OCI-LY1 (cell line): ENCODE data around the gene SS18L1.

Source experiments
- H2AFZ ChIP-seq: fragments of 200-600 bp; sonication (generic), shearing (Covaris generic); 2 replicates; pipeline ENCODE4 v1.6.0; 2014; ENCODE audit warnings: antibody characterized with exemption, mild to moderate bottlenecking, low read length
- H3F3A ChIP-seq: fragments of 200-600 bp; sonication (generic), shearing (Covaris generic); 2 replicates; pipeline ENCODE4 v1.6.0; 2014; ENCODE audit warnings: mild to moderate bottlenecking, antibody characterized with exemption, low read length, moderate library complexity; ENCODE audit not compliant: insufficient read depth
- H3K27ac ChIP-seq: fragments of 200-600 bp; sonication (generic); 2 replicates; pipeline ENCODE4 v1.5.1; 2014; ENCODE audit warnings: low read length, mixed run types, mild to moderate bottlenecking, low read depth; ENCODE audit not compliant: poor library complexity, severe bottlenecking
- H3K27me3 ChIP-seq: fragments of 200-600 bp; sonication (generic); 2 replicates; pipeline ENCODE4 v1.6.0; 2014; ENCODE audit warnings: antibody characterized with exemption, mild to moderate bottlenecking, low read length, moderate library complexity; ENCODE audit not compliant: insufficient read depth
- H3K36me3 ChIP-seq: fragments of 200-600 bp; sonication (generic); 2 replicates; pipeline ENCODE4 v1.6.1; 2014; ENCODE audit warnings: mild to moderate bottlenecking, antibody characterized with exemption, low read length, moderate library complexity, mixed read lengths; ENCODE audit not compliant: insufficient read depth
- H3K4me1 ChIP-seq: fragments of 200-600 bp; sonication (generic); 2 replicates; pipeline ENCODE4 v1.5.1; 2014; ENCODE audit warnings: mild to moderate bottlenecking, low read length, moderate library complexity; ENCODE audit not compliant: insufficient read depth, severe bottlenecking
- H3K4me2 ChIP-seq: fragments of 200-600 bp; sonication (generic), shearing (Covaris generic); 2 replicates; pipeline ENCODE4 v1.6.1; 2014; ENCODE audit warnings: low read length
- H3K4me3 ChIP-seq: fragments of 200-600 bp; sonication (generic); 2 replicates; pipeline ENCODE4 v1.5.1; 2014; ENCODE audit warnings: low read length, low read depth, mild to moderate bottlenecking, mixed read lengths; ENCODE audit not compliant: poor library complexity, severe bottlenecking
- H3K79me2 ChIP-seq: fragments of 200-600 bp; shearing (Covaris generic); 2 replicates; pipeline ENCODE4 v1.6.1; 2016; ENCODE audit warnings: mixed run types, low read length, mixed read lengths; ENCODE audit not compliant: insufficient read depth
- H3K9ac ChIP-seq: fragments of 200-600 bp; sonication (generic), shearing (Covaris generic); 2 replicates; pipeline ENCODE4 v1.6.1; 2014; ENCODE audit warnings: mild to moderate bottlenecking, low read length, mixed read lengths
- H3K9me2 ChIP-seq: fragments of 200-600 bp; sonication (generic), shearing (Covaris generic); 2 replicates; pipeline ENCODE4 v1.6.1; 2014; ENCODE audit warnings: low read depth, mild to moderate bottlenecking, low read length, mixed read lengths
- H3K9me3 ChIP-seq: fragments of 200-600 bp; shearing (Covaris generic); 2 replicates; pipeline ENCODE4 v1.6.1; 2014; ENCODE audit warnings: low read length, mixed read lengths
- H4K20me1 ChIP-seq: fragments of 200-600 bp; sonication (generic), shearing (Covaris generic); 2 replicates; pipeline ENCODE4 v1.6.0; 2016; ENCODE audit warnings: mild to moderate bottlenecking, low read length; ENCODE audit not compliant: insufficient read depth
- CTCF ChIP-seq: fragments of 200-600 bp; sonication (generic), shearing (Covaris generic); IDR thresholded peaks from 2 replicates; pipeline ENCODE4 v1.5.1; 2017; ENCODE audit warnings: mild to moderate bottlenecking, antibody characterized with exemption, low read length, moderate library complexity, mixed read lengths
- EZH2 ChIP-seq: fragments of 200-600 bp; sonication (generic), shearing (Covaris generic); IDR thresholded peaks from 2 replicates; pipeline ENCODE4 v1.8.0; 2017; ENCODE audit warnings: borderline replicate concordance, mixed run types, mild to moderate bottlenecking, antibody characterized with exemption, low read length, moderate library complexity, mixed read lengths

The SS18L1 gene

DNA sequence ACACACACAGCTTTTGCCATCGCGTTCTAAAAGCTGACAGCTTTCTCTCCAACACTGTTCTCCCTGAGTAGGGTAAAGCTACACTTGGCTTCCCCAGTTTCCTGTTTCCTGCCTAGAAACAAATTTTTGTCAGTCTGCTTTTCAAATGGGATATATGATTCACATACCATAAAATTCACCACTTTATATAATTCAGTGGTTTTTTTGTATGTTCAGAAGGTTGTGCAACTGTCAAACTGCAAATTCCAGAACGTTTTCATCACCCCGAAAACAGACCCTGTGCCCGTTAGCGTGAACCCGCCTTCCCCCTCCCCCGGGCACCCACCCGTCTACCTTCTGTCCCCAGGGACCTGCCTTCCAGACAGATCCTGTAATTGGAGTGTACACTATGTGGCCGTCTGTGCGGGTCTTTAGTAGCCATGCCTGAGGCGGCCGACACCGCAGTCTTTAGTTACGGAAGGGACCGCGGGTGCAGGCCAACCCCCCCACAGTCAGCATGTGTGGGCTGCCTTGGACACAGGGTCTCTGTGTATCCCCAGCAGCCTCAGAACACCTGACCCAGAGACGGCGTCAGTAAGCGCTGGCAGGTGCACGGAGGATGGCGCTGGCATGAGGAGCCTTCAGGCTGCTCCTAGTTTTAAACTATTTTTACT, 59.9 kb downstream of the SS18L1 start:
- H3K4me2 ChIP-seq, result no peak overlapping the region
- no peak overlapping the region for H3K4me3 ChIP-seq
- no peak overlapping the region for H3K9ac ChIP-seq
- peaks cover 17% of the 10 kb centered on the region for H3K4me1 ChIP-seq
- no peak overlapping the region for H2AFZ ChIP-seq
- no peak for TF ChIP-seq CTCF
- TF ChIP-seq EZH2, result no peak
- H4K20me1 ChIP-seq, result no peaks in the 10 kb centered on the region
- H3K79me2 ChIP-seq, result no peaks in the 10 kb centered on the region
- H3K9me2 ChIP-seq, result no peaks in the 10 kb centered on the region
- H3K9me3 ChIP-seq, result no peaks in the 10 kb centered on the region
- H3K36me3 ChIP-seq, result peaks cover 31% of the 10 kb centered on the region
- no peaks in the 10 kb centered on the region for H3F3A ChIP-seq
- no peaks in the 10 kb centered on the region for H3K27me3 ChIP-seq
- H3K27ac ChIP-seq, result no peak overlapping the region

DNA sequence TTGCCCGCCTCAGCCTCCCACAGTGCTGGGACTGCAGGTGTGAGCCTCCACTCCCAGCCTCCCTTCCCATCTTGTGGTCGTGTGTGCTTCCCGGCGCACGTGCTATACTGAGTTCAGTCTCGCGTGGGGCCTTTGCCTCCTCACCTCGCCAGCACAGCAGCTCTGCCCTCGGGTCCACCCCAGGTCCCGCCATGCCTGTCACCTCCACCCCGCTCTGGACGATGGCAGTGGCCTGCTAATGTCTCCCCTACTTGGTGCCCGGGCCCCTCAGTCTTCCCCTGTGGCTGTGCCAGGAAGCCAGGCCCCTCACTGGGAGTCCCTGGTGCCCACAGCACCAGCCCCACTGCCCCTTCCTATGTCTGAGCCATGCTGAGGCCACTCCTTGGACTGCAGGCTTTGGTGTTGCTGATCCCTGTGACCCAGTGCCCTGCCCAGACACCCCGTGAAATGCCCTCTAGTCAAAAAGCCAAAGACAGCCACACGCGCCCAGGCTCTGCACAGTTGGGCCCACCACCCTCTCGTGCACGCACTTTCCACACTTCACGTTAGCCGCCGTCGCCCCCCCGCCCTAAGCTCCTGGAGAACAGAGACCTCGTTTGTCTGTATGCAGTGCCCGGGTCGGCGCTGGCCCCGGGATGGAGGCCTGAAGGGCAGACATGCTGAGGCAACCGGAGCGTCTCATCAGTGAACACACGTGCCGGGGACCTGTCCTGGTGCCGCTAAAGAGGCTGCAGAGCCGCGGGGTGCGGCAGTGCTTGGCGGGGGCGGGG, 62.2 kb downstream of the SS18L1 start:
- no peaks in the 10 kb centered on the region for H4K20me1 ChIP-seq
- H3K79me2 ChIP-seq, result no peaks in the 10 kb centered on the region
- no peak overlapping the region for H2AFZ ChIP-seq
- peaks cover 12% of the 10 kb centered on the region for H3K36me3 ChIP-seq
- no peak overlapping the region for H3K27ac ChIP-seq
- TF ChIP-seq CTCF (no peak), EZH2 (no peak)
- H3K4me2 ChIP-seq, result no peak overlapping the region
- H3K27me3 ChIP-seq, result no peaks in the 10 kb centered on the region
- H3K9me2 ChIP-seq, result no peaks in the 10 kb centered on the region
- no peaks in the 10 kb centered on the region for H3F3A ChIP-seq
- no peak overlapping the region for H3K9ac ChIP-seq
- H3K4me3 ChIP-seq, result no peak overlapping the region
- H3K4me1 ChIP-seq, result peaks cover 13% of the 10 kb centered on the region
- H3K9me3 ChIP-seq, result no peaks in the 10 kb centered on the region

GRCh38 chr20:62206388-62206775, 62.8 kb downstream of the SS18L1 start:
- Histone ChIP-seq H3K4me3 (no peak overlapping the region), H3K36me3 (peaks cover 6% of the 10 kb centered on the region), H4K20me1 (no peaks in the 10 kb centered on the region)

More at GRCh38 chr20:62206388-62206775, 62.8 kb downstream of the SS18L1 start:
- Histone ChIP-seq H3K27me3 (no peaks in the 10 kb centered on the region), H3K9me2 (no peaks in the 10 kb centered on the region), H3K4me1 (peaks cover 8% of the 10 kb centered on the region), H3K9ac (no peak overlapping the region), H3K4me2 (no peak overlapping the region), H3F3A (no peaks in the 10 kb centered on the region), H3K27ac (no peak overlapping the region), H2AFZ (no peak overlapping the region), H3K79me2 (no peaks in the 10 kb centered on the region), H3K9me3 (no peaks in the 10 kb centered on the region)
- TF ChIP-seq CTCF (no peak), EZH2 (no peak)
